Panc1 (cell line): ENCODE measurements around the gene ISLR2.

Experiments
- POLR2AphosphoS5 ChIP-seq: IDR thresholded peaks from 2 replicates; pipeline ENCODE4 v1.6.1; 2012; ENCODE audit warnings: mild to moderate bottlenecking, low read depth, low read length, moderate library complexity
- TF ChIP-seq, protein P1 (sequence below): fragments of 450-650 bp; IDR thresholded peaks from 2 replicates; pipeline ENCODE4 v1.5.1; 2017; ENCODE audit warnings: mild to moderate bottlenecking

DNA sequence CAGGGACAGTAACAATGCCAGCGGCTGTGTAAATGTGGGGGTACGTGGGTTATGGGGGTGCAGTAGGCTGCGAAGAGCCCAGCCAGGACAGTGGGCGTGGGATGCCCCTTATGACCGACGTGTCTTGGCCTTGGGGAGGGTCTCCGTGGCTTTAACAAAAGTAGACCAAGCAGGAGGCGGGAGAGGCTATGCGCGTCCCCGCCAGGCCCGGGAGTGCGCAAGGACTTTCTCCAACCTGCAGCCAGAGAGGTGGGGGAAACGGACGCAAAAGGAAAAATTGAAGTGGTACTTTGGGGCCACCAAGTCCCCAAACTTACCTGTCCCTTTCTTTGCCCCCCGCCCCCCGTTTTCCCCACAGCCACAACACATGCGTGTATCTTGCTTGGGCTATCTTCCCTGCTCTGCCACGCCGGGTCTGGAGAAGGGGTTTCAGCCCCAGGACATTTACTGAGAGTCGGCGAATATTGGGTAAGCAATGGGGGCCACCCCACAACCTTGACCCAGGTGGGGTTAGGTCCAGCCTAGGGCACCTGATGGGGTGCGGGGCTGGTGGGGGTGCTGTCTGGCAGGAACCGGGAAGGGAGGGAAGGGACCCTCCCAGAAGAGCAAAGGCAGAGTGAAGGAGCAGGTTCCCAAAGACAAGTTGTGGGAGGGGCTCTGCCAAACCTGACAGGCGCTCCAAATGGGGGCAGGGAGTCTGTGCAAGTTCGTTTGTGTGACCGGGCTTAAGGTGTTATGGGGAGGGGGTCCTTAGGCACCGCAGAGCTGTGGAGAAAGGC is 652 bp downstream of the ISLR2 start:
- TF ChIP-seq, protein P1, sequence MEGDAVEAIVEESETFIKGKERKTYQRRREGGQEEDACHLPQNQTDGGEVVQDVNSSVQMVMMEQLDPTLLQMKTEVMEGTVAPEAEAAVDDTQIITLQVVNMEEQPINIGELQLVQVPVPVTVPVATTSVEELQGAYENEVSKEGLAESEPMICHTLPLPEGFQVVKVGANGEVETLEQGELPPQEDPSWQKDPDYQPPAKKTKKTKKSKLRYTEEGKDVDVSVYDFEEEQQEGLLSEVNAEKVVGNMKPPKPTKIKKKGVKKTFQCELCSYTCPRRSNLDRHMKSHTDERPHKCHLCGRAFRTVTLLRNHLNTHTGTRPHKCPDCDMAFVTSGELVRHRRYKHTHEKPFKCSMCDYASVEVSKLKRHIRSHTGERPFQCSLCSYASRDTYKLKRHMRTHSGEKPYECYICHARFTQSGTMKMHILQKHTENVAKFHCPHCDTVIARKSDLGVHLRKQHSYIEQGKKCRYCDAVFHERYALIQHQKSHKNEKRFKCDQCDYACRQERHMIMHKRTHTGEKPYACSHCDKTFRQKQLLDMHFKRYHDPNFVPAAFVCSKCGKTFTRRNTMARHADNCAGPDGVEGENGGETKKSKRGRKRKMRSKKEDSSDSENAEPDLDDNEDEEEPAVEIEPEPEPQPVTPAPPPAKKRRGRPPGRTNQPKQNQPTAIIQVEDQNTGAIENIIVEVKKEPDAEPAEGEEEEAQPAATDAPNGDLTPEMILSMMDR: no peak
- no peak for TF ChIP-seq POLR2AphosphoS5
